HG03095 (cell line): ENCODE results near the gene REEP1.
"Not testable (repeated sequence)": the region's sequence is repeated elsewhere in the genome, so short reads cannot be mapped to it uniquely, and the experiment has no call there.

Experiments
- ATAC-seq: cut with Tn5 transposase; IDR thresholded peaks from one replicate; pipeline ENCODE4 v1.9.1; 2021; ENCODE audit warnings: moderate library complexity; ENCODE audit not compliant: unreplicated experiment

Gene REEP1

GRCh38 chr2:86202336-86202692 lies 135.1 kb downstream of the REEP1 start:
- ATAC-seq, result no peak

DNA sequence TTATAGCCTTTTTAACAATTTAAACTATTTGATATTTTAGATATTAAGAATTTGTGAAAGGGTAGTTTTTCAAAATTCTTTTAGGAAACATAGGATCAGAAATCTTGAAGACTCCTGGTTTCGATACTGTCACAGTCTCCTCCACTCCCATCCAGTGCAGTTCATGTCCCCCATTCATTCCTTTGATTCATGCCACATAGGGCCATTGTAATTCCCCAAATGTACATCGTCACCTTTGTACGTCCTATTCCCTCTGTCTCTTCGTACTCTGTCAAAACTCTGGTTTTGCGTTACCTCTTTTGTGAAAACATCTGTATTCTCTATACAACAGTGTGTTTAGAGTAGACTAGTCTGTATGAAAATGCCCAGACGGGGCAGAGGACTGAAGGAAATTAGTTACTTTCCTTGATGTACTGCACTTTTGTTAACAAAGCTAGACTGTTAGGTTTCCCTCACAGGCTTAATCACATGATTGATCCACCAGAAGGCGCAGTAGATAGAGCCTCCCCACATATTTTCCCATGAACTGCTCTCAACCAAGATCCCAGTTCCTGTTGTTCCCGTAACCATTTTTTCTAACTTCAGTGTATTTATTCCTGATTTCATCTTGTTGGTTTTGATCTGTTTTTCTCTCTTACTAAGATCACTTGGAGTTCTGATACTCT lies 135.6 kb downstream of the REEP1 start:
- ATAC-seq, result no peak

DNA sequence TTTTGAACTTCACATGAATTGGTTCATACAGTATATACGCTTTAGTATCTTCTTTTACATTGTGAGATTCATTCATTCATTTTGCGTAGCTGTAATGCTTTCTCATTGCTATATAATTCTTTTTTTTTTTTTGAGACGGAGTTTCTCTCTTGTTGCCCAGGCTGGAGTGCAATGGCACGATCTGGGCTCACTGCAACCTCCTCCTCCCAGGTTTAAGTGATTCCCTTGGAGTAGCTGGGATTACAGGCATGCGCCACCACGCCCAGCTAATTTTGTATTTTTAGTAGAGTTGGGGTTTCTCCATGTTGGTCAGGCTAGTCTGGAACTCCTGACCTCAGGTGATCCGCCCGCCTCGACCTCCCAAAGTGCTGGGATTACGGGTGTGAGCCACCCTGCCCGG lies 136.9 kb downstream of the REEP1 start:
- not testable (repeated sequence) for ATAC-seq

GRCh38 chr2:86199834-86200177 lies 137.6 kb downstream of the REEP1 start:
- no peak for ATAC-seq

DNA sequence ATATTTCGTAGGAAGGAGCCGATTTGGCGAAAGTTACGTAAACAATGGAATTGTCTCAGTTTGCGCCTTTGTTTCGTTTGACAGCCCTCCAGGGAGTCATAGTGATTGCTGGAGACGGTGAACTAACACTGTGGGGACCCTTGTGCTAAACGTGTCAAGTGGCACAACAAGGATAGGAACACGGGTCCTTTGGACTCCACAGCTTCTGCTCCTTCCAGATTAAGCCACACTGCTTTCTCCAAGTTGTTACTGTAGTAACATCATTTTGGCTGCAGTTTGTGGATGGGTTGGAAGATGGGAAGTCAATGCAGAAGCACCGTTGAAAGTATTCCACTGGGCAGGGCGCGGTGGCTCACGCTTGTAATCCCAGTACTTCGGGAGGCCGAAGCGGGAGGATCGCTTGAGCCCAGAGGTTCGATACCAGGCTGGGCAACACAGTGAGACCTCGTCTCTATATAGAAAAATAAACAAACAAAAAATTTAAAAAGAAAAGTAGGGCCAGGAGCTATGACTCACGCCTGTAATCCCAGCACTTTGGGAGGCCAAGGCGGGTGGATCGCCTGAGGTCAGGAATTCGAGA lies 141.5 kb downstream of the REEP1 start:
- ATAC-seq, result no peak

- peak; percentile 85 for ATAC-seq
Measured at GRCh38 chr2:86195055-86195807, 142.2 kb downstream of the REEP1 start, which contains the start of gene IMMT. Gene IMMT, minus strand, starts transcription at chr2:86195462. Its CDS starts 80 bp downstream, at chr2:86195382.

DNA sequence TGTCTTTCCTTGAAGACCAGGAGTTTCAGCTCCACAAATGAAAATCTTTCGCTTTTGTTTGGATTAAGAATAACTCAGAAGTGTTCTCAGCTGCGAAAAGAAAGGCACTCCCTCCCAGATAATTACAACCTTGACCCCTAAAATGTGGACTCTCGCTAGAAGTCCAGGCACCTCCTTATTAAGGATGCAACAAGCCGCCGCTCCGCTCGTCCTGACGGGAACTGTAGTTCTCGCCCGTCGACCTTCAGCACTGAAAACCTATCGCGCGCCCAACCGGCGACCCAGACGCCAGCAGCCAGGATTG lies 142.7 kb downstream of the REEP1 start:
- ATAC-seq, result no peak

DNA sequence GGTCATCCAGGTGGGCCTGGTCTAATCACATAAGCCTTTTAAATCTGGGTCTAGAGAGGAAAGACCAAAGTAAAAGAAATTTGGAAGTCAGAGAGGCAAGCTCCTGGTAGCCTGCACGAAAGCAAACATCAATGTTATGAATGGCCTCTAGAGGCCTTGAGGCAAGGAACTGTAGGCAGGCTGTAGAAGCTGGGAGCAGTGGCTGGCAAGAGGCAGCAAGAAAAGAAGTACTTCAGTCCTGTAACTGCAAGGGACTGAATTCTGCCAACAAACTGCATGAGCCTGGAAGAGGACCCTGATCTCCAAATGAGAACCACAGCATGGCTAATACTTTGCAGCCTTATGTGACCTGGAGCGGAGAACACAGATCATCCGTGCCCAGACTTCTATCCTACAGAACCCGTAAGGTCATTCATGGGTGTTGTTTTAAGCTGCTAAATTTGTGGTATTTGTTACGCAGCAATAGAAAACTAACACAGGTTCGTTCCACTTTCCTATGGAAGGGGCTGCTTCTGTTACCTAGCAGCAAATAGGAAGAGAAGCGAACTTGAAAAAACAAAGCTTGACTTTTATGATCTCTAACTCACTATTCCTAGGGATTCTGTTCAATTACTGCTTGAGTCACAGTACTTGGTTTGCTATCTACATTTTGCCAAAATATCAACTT lies 143.4 kb downstream of the REEP1 start:
- ATAC-seq, result no peak

- no peak for ATAC-seq
Measured at GRCh38 chr2:86189782-86190416, 147.5 kb downstream of the REEP1 start.

- no peak for ATAC-seq
Measured at GRCh38 chr2:86186431-86186830, 151.0 kb downstream of the REEP1 start.

- ATAC-seq, result no peak
Measured at GRCh38 chr2:86185517-86186212, 151.8 kb downstream of the REEP1 start.

DNA sequence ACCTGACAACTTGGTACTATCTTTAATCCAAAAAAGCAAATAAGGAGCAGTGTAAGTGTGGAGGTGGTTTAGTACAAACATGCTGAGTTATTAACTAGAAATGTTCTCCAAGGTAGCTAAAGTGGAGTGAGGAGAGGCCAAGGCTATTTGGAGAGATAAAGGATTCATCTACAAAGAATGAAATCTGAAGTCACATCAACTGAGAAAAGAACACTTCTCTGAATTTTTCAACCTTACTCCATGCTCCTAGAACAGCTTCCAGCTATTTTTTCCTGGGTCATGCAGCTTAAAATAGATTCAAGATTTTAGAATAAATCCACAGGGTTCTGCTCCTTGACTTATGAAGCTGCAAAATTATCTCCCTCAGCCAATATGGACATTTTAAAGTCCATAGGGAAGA lies 160.8 kb downstream of the REEP1 start:
- no peak for ATAC-seq

DNA sequence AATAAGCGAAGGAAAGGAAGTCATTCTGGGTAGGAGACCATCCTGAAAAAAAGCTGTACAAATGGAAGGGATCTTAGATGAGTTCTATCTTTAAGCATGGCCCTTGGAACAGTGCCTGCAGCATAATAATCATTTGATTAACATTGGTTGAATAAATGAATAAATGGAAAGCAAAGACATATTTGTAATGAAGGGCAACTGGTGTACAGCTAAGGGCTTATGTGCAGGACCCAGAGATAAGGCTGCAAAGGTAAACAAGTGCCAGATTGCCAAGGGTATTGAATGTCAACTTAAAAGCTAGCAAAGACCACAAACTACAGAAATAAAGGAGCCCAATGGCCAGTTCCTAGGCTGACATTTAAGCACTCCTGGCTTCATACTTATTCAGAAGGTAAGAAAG lies 161.6 kb downstream of the REEP1 start:
- ATAC-seq, result no peak

- no peak for ATAC-seq
Measured at GRCh38 chr2:86174445-86174844, 163.0 kb downstream of the REEP1 start.

DNA sequence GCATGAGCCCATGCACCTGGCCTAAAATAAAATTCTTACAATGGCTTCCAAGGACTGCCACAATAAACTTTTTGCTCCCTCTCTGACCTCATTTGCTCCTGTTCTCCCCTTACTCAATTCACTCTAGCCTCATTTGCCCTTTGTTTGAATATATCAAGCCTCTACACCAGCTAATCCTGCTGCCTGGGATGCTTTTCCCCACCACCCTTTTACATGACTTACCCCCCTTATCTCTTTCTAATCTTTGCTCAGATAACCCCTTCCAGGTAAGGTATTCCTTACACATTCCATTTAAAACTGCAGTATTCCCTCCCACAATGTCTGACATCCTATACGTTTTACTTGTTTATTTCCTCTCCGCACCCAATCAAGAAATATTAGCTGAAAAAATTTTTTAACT lies 164.8 kb downstream of the REEP1 start:
- ATAC-seq, result no peak

- ATAC-seq, result no peak
Measured at GRCh38 chr2:86171295-86171694, 166.1 kb downstream of the REEP1 start.

DNA sequence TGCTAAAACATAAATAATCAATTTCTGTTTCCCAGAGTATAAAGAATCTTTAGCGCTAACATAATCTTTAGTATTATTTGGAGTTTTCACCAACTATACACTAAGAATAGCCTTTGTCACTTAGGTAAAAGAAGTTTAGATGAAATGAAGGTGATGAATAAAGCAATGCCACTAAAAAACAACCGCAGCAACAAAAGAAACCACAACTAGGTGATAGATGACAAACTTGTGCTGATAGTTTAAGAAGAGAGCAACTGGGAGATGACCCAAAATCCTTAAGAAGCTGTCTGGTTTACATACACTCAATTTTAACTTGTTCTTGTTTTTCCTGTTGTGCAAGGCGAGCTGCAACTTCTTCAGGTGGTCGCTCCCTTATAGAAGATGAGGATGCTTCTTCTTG lies 167.0 kb downstream of the REEP1 start:
- ATAC-seq, result no peak
